SK-N-SH (cell line): Measurements from ENCODE around the gene APEH.

ENCODE experiments used
- EP300 ChIP-seq, 2 experiments: IDR thresholded peaks; 2 replicates each; pipeline versions ENCODE4 v1.4.0 to v1.6.1; 2012; ENCODE audit warnings: borderline replicate concordance in 1 of 2, low read depth in 1 of 2, low read length in 1 of 2
- JUND ChIP-seq: IDR thresholded peaks from 2 replicates; pipeline ENCODE4 v1.4.0; 2012
- NRF1 ChIP-seq: IDR thresholded peaks from 2 replicates; pipeline ENCODE4 v1.6.1; 2012; ENCODE audit warnings: low read depth, mild to moderate bottlenecking, low read length
- POLR2AphosphoS5 ChIP-seq: IDR thresholded peaks from 2 replicates; pipeline ENCODE4 v1.6.1; 2012; ENCODE audit warnings: low read depth, low read length
- RAD21 ChIP-seq: IDR thresholded peaks from 2 replicates; pipeline ENCODE4 v1.6.1; 2012; ENCODE audit warnings: mild to moderate bottlenecking, low read length
- RFX5 ChIP-seq: IDR thresholded peaks from 2 replicates; pipeline ENCODE4 v1.6.1; 2012; ENCODE audit warnings: mild to moderate bottlenecking, improper control_type of control experiment, low read length
- YY1 ChIP-seq: IDR thresholded peaks from 2 replicates; pipeline ENCODE4 v1.4.0; 2012; ENCODE audit warnings: low read depth, mild to moderate bottlenecking
- TF ChIP-seq, protein P1 (sequence below): IDR thresholded peaks from 2 replicates; pipeline ENCODE4 v1.4.0; 2012; ENCODE audit warnings: low read depth, borderline replicate concordance
- TF ChIP-seq, protein P2 (sequence below): IDR thresholded peaks from 2 replicates; pipeline ENCODE4 v1.6.1; 2012; ENCODE audit warnings: mild to moderate bottlenecking, low read depth, low read length, moderate library complexity
- TF ChIP-seq, protein P3 (sequence below): fragments of 200-600 bp; sonication (generic); IDR thresholded peaks from 2 replicates; pipeline ENCODE4 v1.6.1; 2017; ENCODE audit warnings: antibody characterized with exemption, mild to moderate bottlenecking, moderate library complexity
- TF ChIP-seq, protein P4 (sequence below): fragments of 150-350 bp; IDR thresholded peaks from 2 replicates; pipeline ENCODE4 v1.6.1; 2017; ENCODE audit warnings: antibody characterized with exemption, low read length, low read depth, borderline replicate concordance
- TF ChIP-seq, protein P5 (sequence below): IDR thresholded peaks from 2 replicates; pipeline ENCODE4 v1.4.0; 2012; ENCODE audit warnings: low read depth, borderline replicate concordance

DNA sequence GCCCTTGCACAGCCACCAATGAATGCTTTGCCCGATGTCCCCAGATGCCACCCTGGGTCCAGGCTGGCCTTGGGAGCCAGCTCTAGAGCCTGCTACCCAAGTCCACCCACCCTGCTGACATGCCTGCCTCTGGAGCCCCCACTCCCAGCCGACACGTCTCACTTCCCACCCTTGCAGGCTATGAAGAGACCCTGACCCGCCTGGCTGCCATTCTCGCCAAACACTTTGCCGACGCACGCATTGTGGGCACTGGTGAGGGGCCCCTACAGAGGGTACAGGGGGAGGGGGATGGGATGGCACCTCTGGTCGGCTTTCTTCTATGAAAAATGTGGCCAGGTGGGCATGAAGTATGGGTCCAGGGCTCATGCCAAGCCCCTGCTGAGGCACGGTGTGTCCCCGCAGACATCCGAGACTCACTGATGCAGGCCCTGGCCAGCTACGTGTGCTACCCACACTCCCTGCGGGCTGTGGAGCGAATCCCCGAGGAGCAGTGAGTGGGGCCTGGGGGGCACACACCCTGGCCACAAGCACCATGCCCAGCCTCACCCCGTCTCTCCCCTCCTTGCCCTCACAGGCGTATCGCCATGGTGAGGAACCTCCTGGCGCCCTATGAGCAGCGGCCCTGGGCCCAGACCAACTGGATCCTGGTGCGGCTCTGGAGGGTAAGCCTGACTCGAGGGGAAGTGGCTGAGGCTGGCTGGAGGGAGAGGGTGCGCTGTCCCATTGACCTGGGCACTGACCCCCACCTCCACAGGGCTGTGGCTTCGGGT lies 39.4 kb downstream of the APEH start:
- TF ChIP-seq, protein P1, sequence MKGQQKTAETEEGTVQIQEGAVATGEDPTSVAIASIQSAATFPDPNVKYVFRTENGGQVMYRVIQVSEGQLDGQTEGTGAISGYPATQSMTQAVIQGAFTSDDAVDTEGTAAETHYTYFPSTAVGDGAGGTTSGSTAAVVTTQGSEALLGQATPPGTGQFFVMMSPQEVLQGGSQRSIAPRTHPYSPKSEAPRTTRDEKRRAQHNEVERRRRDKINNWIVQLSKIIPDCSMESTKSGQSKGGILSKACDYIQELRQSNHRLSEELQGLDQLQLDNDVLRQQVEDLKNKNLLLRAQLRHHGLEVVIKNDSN: no peak
- TF ChIP-seq, protein P2, sequence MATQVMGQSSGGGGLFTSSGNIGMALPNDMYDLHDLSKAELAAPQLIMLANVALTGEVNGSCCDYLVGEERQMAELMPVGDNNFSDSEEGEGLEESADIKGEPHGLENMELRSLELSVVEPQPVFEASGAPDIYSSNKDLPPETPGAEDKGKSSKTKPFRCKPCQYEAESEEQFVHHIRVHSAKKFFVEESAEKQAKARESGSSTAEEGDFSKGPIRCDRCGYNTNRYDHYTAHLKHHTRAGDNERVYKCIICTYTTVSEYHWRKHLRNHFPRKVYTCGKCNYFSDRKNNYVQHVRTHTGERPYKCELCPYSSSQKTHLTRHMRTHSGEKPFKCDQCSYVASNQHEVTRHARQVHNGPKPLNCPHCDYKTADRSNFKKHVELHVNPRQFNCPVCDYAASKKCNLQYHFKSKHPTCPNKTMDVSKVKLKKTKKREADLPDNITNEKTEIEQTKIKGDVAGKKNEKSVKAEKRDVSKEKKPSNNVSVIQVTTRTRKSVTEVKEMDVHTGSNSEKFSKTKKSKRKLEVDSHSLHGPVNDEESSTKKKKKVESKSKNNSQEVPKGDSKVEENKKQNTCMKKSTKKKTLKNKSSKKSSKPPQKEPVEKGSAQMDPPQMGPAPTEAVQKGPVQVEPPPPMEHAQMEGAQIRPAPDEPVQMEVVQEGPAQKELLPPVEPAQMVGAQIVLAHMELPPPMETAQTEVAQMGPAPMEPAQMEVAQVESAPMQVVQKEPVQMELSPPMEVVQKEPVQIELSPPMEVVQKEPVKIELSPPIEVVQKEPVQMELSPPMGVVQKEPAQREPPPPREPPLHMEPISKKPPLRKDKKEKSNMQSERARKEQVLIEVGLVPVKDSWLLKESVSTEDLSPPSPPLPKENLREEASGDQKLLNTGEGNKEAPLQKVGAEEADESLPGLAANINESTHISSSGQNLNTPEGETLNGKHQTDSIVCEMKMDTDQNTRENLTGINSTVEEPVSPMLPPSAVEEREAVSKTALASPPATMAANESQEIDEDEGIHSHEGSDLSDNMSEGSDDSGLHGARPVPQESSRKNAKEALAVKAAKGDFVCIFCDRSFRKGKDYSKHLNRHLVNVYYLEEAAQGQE: no peak
- TF ChIP-seq, protein P3, sequence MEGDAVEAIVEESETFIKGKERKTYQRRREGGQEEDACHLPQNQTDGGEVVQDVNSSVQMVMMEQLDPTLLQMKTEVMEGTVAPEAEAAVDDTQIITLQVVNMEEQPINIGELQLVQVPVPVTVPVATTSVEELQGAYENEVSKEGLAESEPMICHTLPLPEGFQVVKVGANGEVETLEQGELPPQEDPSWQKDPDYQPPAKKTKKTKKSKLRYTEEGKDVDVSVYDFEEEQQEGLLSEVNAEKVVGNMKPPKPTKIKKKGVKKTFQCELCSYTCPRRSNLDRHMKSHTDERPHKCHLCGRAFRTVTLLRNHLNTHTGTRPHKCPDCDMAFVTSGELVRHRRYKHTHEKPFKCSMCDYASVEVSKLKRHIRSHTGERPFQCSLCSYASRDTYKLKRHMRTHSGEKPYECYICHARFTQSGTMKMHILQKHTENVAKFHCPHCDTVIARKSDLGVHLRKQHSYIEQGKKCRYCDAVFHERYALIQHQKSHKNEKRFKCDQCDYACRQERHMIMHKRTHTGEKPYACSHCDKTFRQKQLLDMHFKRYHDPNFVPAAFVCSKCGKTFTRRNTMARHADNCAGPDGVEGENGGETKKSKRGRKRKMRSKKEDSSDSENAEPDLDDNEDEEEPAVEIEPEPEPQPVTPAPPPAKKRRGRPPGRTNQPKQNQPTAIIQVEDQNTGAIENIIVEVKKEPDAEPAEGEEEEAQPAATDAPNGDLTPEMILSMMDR: no peak
- TF ChIP-seq, protein P4, sequence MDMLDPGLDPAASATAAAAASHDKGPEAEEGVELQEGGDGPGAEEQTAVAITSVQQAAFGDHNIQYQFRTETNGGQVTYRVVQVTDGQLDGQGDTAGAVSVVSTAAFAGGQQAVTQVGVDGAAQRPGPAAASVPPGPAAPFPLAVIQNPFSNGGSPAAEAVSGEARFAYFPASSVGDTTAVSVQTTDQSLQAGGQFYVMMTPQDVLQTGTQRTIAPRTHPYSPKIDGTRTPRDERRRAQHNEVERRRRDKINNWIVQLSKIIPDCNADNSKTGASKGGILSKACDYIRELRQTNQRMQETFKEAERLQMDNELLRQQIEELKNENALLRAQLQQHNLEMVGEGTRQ: no peak
- TF ChIP-seq JUND (no peak), YY1 (no peak), POLR2AphosphoS5 (no peak), NRF1 (no peak), EP300 (IDR thresholded peaks at IDR 0.05; ENCODE audit: borderline replicate concordance in 1 of 2, low read depth in 1 of 2, low read length in 1 of 2) (no peak), RAD21 (no peak), RFX5 (no peak)
- TF ChIP-seq, protein P5, sequence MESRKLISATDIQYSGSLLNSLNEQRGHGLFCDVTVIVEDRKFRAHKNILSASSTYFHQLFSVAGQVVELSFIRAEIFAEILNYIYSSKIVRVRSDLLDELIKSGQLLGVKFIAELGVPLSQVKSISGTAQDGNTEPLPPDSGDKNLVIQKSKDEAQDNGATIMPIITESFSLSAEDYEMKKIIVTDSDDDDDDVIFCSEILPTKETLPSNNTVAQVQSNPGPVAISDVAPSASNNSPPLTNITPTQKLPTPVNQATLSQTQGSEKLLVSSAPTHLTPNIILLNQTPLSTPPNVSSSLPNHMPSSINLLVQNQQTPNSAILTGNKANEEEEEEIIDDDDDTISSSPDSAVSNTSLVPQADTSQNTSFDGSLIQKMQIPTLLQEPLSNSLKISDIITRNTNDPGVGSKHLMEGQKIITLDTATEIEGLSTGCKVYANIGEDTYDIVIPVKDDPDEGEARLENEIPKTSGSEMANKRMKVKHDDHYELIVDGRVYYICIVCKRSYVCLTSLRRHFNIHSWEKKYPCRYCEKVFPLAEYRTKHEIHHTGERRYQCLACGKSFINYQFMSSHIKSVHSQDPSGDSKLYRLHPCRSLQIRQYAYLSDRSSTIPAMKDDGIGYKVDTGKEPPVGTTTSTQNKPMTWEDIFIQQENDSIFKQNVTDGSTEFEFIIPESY: no peak
